ENCODE results near the gene ADAM12.
"Not testable (repeated sequence)": the region's sequence is repeated elsewhere in the genome, so short reads cannot be mapped to it uniquely, and the experiment has no call there.

ADAM12 gene

DNA sequence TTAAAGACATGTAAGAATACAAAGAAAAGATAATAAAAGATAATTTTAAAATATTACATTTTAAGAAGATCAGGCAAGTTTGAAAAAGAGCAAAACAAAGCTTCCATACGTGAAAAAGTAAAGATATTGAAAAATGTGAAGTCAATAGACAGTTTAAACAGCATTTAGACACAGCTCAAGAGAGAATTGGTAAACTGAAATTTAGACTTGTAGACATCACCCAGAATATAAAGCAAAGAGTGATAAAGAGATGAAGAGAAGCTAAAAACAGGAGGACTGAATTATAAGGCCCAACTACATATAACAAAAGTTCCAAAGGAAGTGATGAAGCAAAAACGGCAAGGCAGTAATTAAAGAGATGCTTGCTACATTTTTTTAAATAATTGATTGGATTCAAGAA, 13.8 kb downstream of the ADAM12 start:
- DNase-seq, result no peak

DNA sequence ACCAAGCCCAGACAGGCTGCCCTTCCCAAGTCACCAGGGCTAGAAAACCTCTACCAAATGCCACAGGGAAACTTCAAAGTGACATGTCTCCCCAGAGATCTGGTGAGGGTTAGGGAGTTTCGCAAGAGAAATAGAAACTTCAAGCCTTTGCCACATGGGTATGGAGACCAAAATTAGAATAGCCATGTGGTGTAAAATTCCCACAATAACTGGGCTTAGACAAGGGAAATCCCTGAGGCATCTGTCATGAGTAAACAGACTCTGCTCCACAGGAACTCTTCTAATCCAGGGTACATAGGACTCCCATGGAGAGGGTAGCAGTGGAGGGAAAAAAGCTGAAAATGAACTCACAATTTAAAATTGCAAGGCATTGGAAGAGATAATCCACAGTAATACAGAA, 14.3 kb downstream of the ADAM12 start:
- no peak for DNase-seq

GRCh38 chr10:126373147-126373546, 15.1 kb downstream of the ADAM12 start:
- no peak for DNase-seq

DNA sequence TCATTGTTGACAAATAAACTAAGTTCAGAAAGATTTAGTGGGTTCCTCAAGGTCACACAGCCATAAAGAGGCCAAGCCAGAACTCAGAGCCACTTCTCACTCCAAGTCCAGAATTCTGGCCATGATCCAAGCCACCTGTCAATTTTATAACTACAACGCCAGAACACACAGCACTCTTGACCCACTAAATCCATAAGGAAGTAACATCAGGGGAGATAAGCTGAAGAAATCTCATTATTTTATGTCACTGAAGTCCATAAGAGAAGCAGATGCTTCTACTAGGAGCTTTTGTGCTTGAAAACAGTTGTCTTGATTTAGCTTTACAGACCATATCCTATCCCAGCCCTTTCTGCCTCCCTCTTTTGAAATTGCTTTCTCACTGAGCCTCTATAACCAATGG, 15.9 kb downstream of the ADAM12 start:
- no peak for DNase-seq

- no peak for DNase-seq
These were observed 19.1 kb downstream of the ADAM12 start for GRCh38 chr10:126369125-126369710.

DNA sequence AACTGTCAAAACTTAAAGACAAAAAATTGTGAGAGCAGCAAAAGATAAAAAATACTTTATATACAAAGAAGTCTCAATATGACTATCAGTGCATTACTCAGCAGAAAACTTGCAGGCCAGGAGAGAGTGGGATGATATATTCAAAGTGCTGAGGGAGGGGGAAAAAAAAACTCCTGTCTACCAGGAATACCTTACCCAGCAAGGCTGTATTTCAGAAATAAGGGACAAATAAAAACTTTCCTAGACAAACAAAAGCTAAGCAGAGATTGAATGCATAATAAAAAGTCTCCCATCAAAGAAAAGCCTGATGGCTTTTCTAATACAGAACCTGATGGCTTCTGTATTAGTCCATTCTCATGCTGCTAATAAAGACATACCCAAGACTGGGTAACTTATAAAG, 31.1 kb downstream of the ADAM12 start:
- no peak for DNase-seq

- no peak for DNase-seq
These were observed 34.6 kb downstream of the ADAM12 start for GRCh38 chr10:126353666-126354065.

- no peak for DNase-seq
These were observed 35.8 kb downstream of the ADAM12 start for GRCh38 chr10:126352453-126352852.

GRCh38 chr10:126351021-126351420, 37.3 kb downstream of the ADAM12 start:
- no peak for DNase-seq

DNA sequence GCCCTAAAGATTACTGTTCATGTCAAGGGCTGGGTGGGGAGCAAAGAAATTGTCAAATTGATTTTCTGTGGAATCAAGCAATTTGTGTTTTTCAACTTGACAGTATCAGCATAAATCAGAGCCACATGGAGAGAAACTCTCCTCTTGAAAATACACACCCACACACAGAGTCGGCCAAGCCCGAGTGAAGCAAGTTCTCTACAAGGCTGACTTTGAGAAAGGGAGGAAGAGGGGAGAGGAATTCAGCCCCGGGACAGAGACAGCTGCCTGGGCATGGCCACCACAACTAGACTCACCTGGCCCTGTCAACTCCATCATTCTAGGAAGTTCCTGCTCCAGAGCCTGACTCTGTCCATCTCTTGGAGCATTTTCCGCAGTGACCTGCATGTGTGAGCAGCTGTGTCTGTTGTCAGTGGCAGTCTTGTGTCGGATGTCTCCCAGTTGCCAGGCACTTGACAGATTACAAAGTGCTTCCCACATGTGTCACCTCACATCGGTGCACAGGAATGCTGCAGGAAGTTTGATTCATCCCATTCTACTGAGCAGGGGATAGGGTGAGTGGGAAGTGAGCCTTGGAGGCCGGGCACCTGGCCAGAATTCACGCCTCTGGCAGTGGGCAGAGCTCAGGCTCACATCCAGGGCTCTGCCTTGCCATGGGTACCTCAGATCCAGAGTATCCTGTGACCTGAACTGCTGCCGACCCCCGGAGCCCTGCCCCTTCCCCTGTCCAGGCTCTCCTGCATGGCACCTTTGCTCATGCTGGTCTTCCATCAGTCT, 37.9 kb downstream of the ADAM12 start:
- peak; percentile 50 for DNase-seq

GRCh38 chr10:126349676-126350075, 38.6 kb downstream of the ADAM12 start:
- no peak for DNase-seq

GRCh38 chr10:126349101-126349500, 39.2 kb downstream of the ADAM12 start:
- DNase-seq, result no peak

DNA sequence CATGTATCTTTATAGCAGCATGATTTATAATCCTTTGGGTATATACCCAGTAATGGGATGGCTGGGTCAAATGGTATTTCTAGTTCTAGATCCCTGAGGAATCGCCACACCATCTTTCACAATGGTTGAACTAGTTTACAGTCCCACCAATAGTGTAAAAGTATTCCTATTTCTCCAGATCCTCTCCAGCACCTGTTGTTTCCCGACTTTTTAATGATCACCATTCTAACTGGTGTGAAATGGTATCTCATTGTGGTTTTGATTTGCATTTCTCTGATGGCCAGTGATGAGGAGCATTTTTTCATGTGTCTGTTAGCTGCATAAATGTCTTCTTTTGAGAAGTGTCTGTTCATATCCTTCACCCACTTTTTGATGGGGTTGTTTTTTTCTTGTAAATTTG, 44.8 kb downstream of the ADAM12 start:
- DNase-seq, result not testable (repeated sequence)

DNA sequence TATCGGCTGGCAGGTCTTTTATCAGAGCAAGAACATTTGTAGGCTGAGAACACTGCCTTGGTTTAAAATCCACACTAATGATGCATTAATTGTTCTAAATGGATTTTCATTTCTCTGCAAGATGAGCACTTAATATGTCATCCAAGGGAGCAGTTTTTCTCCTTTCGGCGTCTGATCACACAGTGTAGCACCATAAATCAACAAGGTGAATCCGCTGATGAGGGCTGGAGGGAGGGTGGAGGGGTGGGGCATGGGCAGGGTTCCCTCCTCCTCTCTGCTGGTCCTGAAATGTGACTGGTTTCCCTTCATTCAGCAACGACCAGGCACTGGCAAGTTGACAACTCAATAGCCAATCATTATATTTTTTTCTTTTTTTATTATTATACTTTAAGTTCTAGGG, 45.6 kb downstream of the ADAM12 start:
- DNase-seq, result no peak

DNA sequence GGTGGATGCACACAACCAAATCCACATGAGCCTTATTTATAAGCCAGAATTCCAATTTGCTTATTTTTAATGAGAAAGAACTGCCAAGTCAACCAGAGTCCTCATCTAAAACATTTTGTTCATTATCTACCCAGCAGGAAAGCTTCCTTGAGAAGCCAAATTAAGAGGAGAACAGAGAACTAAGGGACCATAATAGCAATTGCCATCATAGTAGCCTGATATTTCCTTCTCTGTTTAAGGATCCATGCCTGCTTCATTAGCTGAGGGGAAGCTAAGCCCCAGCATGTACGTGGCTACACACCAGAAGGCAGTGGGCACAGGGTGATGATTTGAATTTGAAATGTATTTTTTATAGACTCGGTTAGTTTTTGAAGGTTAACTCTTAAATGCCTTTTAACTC, 46.8 kb downstream of the ADAM12 start:
- no peak for DNase-seq

GRCh38 chr10:126337251-126337810, 50.9 kb downstream of the ADAM12 start:
- no peak for DNase-seq

DNA sequence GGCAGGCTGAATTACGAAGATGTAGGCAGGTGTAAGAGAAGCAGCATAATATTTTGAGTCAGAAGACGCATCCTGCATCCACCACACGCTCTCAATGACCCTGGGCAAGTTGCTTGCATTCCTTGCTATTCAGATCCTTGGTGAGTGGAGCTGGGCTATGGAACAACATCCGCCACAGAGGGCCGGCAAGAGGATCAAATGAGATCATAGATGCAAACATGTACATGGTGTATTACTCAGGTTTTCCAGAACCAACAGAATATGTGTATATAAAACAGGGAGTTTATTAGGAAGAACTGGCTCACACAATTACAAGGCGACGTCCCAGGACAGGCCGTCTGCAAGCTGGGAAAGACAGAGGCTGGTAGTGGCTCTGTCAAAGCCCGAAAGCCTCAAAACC, 51.5 kb downstream of the ADAM12 start:
- no peak for DNase-seq

- DNase-seq, result no peak
These were observed 54.0 kb downstream of the ADAM12 start for GRCh38 chr10:126334272-126334671.

DNA sequence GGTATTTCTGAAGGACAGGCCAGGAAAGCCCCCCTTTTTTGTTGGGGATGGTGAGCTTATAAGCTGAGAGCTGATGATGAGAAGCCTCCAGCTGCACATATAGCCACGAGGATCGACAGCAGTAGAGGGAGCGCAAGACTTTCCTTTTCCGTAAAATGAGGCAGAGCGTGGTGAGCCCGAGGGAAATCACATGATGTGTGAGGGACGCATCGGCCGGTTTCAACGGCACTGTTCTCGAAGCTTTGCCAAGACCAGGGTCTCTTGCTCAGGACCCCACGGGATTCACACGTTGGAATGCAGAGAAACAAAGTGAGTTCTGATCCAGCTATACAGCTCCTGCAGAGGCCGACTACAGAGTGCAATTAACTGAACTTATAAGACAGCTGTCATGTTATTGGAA, 55.7 kb downstream of the ADAM12 start:
- no peak for DNase-seq

DNA sequence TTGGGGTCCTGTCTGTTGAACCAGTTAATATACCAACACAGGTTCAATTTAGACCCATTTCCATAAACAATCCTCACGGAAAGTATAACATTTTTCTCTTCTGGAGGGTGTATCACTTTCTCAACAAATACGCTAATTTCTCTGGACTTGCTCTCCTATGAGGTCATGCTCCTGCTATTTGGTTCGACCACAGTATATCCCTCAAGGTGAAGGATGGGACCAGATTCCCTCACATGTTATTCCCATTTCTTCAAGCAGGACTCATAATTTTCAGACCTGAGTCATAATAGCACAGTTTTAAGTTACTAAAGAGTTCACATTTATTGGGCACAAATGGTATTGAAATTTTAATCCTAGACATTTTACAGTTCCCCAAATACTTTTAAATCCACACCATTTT, 57.2 kb downstream of the ADAM12 start:
- no peak for DNase-seq

DNA sequence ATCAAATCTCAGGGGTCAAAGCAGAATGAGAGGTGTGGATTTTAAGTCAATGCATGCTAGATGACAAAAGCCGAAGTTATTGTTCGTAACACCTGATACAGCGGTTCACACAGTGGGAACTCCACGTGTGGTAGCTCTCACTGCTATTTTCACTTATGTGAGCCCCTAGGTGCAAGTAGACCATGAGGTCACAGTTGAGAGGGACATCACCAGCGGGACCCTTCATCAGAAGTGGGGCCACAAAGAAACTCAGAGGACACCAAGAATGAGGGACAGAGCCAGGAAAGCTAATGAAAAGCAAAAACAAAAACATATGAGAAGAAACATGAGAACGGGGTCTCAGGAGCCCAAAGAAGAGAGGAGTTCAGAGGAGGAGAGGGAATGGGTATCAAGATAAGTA, 63.5 kb downstream of the ADAM12 start:
- DNase-seq, result no peak

DNA sequence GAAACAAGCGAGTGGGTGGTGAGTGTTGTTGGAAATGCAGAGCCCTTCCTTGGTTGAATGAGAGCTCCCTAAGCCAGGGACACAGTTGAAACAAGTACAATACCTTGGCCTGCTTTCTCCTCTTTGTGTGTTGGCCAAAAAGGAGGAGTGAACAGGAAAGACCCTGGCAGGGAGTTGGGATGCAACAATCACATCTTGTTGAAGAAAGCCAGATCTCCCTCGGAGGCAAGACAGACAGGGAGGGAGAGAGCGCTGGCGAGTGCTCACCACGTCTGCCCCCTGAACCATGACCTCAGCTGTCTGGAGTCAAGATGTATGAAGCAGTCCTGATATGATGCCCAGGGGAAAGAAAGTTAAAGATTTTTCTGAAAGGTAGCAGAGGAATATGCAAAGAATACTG, 66.8 kb downstream of the ADAM12 start:
- no peak for DNase-seq

DNA sequence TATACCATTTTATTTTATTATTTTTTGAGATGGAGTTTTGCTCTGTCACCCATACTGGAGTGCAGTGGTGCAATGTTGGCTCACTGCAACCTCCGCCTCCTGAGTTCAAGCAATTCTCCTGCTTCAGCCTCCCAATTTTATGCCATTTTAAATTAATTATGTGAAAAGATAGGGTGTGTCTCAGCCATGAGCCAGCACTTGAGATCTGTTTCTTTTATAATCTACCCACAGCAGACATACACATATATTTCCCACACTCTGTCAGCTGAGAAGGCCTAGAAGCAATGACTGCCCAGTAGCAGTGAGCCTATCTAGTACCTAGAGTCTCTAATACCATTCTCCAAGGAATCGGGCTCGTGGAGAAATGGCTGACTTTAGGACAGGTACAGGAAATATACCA, 70.5 kb downstream of the ADAM12 start:
- no peak for DNase-seq
